Thoracic aorta (tissue), 2 donors: ENCODE measurements around the gene MYO5A. TPM values are rescaled to one million over a fixed set of nuclear protein-coding genes. Genes with fewer than 3 reads are reported as not detected.

Experiments
- ATAC-seq: fragments of 150-250 bp; one replicate; pipeline ENCODE4 v1.8.0; 2017; ENCODE audit warnings: low read depth; ENCODE audit not compliant: insufficient number of reproducible peaks, low FRiP score
- DNase-seq: peaks from one replicate; pipeline ENCODE4 v3.0.0-alpha.2; 2020; ENCODE audit warnings: low spot score
- H3K27ac ChIP-seq, 2 donors: fragments of 200-600 bp; sonication (generic); 1 replicate in 1 of 2; 2 replicates in 1 of 2; pipeline ENCODE4 v1.5.1; 2016; ENCODE audit warnings: mild to moderate bottlenecking in 2 of 2, moderate library complexity in 2 of 2
- H3K27me3 ChIP-seq: fragments of 200-600 bp; sonication (generic); replicated peaks from 2 replicates; pipeline ENCODE4 v1.6.0; 2016; ENCODE audit warnings: mild to moderate bottlenecking; ENCODE audit not compliant: insufficient read depth
- H3K36me3 ChIP-seq: fragments of 200-600 bp; sonication (generic); one replicate; pipeline ENCODE4 v1.5.1; 2016
- H3K4me1 ChIP-seq, 2 donors: fragments of 200-600 bp; sonication (generic); 1 replicate in 1 of 2; 2 replicates in 1 of 2; pipeline versions ENCODE4 v1.5.1 to v1.6.0; 2016; ENCODE audit warnings: low read depth in 2 of 2, mild to moderate bottlenecking in 1 of 2; ENCODE audit not compliant: control insufficient read depth in 1 of 2
- H3K4me3 ChIP-seq: fragments of 200-600 bp; sonication (generic); 2 replicates; pipeline ENCODE4 v1.5.1; 2016; ENCODE audit warnings: mild to moderate bottlenecking
- H3K9me3 ChIP-seq: fragments of 200-600 bp; sonication (generic); 2 replicates; pipeline ENCODE4 v1.5.1; 2016
- CTCF ChIP-seq: fragments of 200-600 bp; sonication (generic); IDR thresholded peaks from one replicate; pipeline ENCODE4 v1.5.1; 2019; ENCODE audit warnings: antibody characterized with exemption
- total RNA-seq, 2 donors: library from RNA; depleted of rRNA; stranded (reverse); fragments of >200 nt; gene quantifications; one replicate each; pipeline versions ENCODE4 v1.1.0 to v1.2.3, GENCODE V29; 2016

The MYO5A gene
- total RNA-seq, 2 donors from 2014 or later, result 37.6 to 58.8 TPM

GRCh38 chr15:52278636-52279367, 249.9 kb downstream of the MYO5A start:
- ATAC-seq, result no peak
- H3K4me1 ChIP-seq, result no peaks in the 10 kb centered on the region
- no peak for TF ChIP-seq CTCF
- no peak overlapping the region for H3K4me3 ChIP-seq
- no peaks in the 10 kb centered on the region for H3K27me3 ChIP-seq
- H3K36me3 ChIP-seq, result no peaks in the 10 kb centered on the region
- DNase-seq, result no peak
- no peak overlapping the region for H3K27ac ChIP-seq
- H3K9me3 ChIP-seq, result no peaks in the 10 kb centered on the region

GRCh38 chr15:52278135-52278534, 250.5 kb downstream of the MYO5A start:
- Histone ChIP-seq H3K4me1 (no peaks in the 10 kb centered on the region), H3K27me3 (no peaks in the 10 kb centered on the region), H3K9me3 (no peaks in the 10 kb centered on the region), H3K27ac (no peak overlapping the region), H3K36me3 (no peaks in the 10 kb centered on the region), H3K4me3 (no peak overlapping the region)
- TF ChIP-seq CTCF, result no peak
- DNase-seq (no peak), ATAC-seq (no peak)

- no peaks in the 10 kb centered on the region for H3K9me3 ChIP-seq
- no peaks in the 10 kb centered on the region for H3K36me3 ChIP-seq
- no peak for TF ChIP-seq CTCF
- no peaks in the 10 kb centered on the region for H3K27me3 ChIP-seq
- H3K27ac ChIP-seq, result no peak overlapping the region
- no peak for ATAC-seq
- H3K4me1 ChIP-seq, result no peaks in the 10 kb centered on the region
- no peak for DNase-seq
- H3K4me3 ChIP-seq, result no peak overlapping the region
These were observed 251.1 kb downstream of the MYO5A start for GRCh38 chr15:52277575-52277974.

GRCh38 chr15:52276256-52276770, 252.4 kb downstream of the MYO5A start:
- no peak for TF ChIP-seq CTCF
- no peak overlapping the region for H3K27ac ChIP-seq
- H3K9me3 ChIP-seq, result no peaks in the 10 kb centered on the region
- H3K4me3 ChIP-seq, result no peak overlapping the region
- no peak for ATAC-seq
- H3K27me3 ChIP-seq, result no peaks in the 10 kb centered on the region
- no peaks in the 10 kb centered on the region for H3K4me1 ChIP-seq
- DNase-seq, result no peak
- no peaks in the 10 kb centered on the region for H3K36me3 ChIP-seq

- Histone ChIP-seq H3K4me1 (peaks cover 7 to 13% of the 10 kb centered on the region in 2 donors), H3K4me3 (no peak overlapping the region), H3K9me3 (no peaks in the 10 kb centered on the region), H3K27me3 (no peaks in the 10 kb centered on the region), H3K36me3 (no peaks in the 10 kb centered on the region), H3K27ac (no peak overlapping the region)
- ATAC-seq (no peak), DNase-seq (no peak)
- TF ChIP-seq CTCF, result no peak
These were observed 265.0 kb downstream of the MYO5A start for GRCh38 chr15:52263563-52264282.
